ENCODE measurements around the gene BMPER.

BMPER gene

GRCh38 chr7:34066411-34066810, 161.1 kb downstream of the BMPER start:
- TF ChIP-seq ZNF8 (CRISPR knock-in tag; IDR thresholded peaks at IDR 0.05) (no peak), ISL1 (CRISPR knock-in tag; IDR thresholded peaks at IDR 0.05) (no peak)
- no peak for ATAC-seq

- TF ChIP-seq PATZ1 (CRISPR knock-in tag; IDR thresholded peaks at IDR 0.05; ENCODE audit: borderline replicate concordance), result no peak
- TF ChIP-seq TSHZ2 (CRISPR knock-in tag; IDR thresholded peaks at IDR 0.05), result no peak
- no peak; the same call in 2 of the 3 replicates for ATAC-seq
Observed at GRCh38 chr7:34067005-34067778, 161.9 kb downstream of the BMPER start.

DNA sequence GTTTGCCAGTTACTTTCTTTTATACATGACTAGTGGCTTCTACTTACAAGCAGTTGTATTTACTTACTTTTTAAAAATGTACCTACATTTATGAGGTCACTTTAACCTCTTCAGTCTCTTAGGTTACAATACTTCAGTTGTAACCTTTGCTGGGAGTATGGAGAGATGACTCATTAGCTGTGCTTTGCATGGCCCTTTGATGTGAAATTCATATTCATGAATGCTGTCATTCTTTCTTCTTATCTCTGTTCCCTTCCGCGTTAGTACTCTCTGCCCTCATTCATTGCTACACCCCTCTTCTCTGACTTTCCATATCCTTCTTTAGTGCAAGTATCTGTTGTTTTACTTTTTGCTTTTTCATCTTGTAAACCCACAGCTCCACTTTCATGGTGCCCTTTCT, 164.3 kb downstream of the BMPER start:
- ATAC-seq, result peak; percentile 38
- no peak for TF ChIP-seq TOX (CRISPR knock-in tag; IDR thresholded peaks at IDR 0.05; ENCODE audit: borderline replicate concordance)

- peak; percentile 81 for ATAC-seq
- TF ChIP-seq ZC3H10 (CRISPR knock-in tag; IDR thresholded peaks at IDR 0.05) (no peak), ISL1 (CRISPR knock-in tag; IDR thresholded peaks at IDR 0.05) (peak; percentile 51)
Observed at GRCh38 chr7:34070511-34071323, 165.4 kb downstream of the BMPER start.

GRCh38 chr7:34073676-34074075, 168.3 kb downstream of the BMPER start:
- no peak for ATAC-seq
- TF ChIP-seq TOX (CRISPR knock-in tag; IDR thresholded peaks at IDR 0.05; ENCODE audit: borderline replicate concordance) (no peak), PPARA (CRISPR knock-in tag; IDR thresholded peaks at IDR 0.05; ENCODE audit: borderline replicate concordance) (no peak), CREB5 (CRISPR knock-in tag; IDR thresholded peaks at IDR 0.05; ENCODE audit: low read depth) (no peak), ZNF8 (CRISPR knock-in tag; IDR thresholded peaks at IDR 0.05) (no peak), ZNF565 (CRISPR knock-in tag; conservative IDR thresholded peaks at IDR 0.05; ENCODE audit: low read depth) (no peak), OSR1 (CRISPR knock-in tag; IDR thresholded peaks at IDR 0.05) (no peak), CSDC2 (CRISPR knock-in tag; IDR thresholded peaks at IDR 0.05) (no peak), ZNF70 (CRISPR knock-in tag; IDR thresholded peaks at IDR 0.05) (no peak), POU6F1 (CRISPR knock-in tag; IDR thresholded peaks at IDR 0.05; ENCODE audit: borderline replicate concordance, low read depth) (no peak), TCF4 (CRISPR knock-in tag; IDR thresholded peaks at IDR 0.05; ENCODE audit: borderline replicate concordance) (no peak), GLIS3 (CRISPR knock-in tag; IDR thresholded peaks at IDR 0.05) (no peak), ARNTL (CRISPR knock-in tag; IDR thresholded peaks at IDR 0.05; ENCODE audit: borderline replicate concordance, low read depth) (no peak), SNAI2 (CRISPR knock-in tag; IDR thresholded peaks at IDR 0.05) (no peak), ZC3H10 (CRISPR knock-in tag; IDR thresholded peaks at IDR 0.05) (no peak), ZFP30 (CRISPR knock-in tag; IDR thresholded peaks at IDR 0.05) (no peak)

All from SK-N-SH treated with all-trans-retinoic acid at 6 μM for 48 hours (cell line).